ENCODE results near the gene SYCP2.

DNA sequence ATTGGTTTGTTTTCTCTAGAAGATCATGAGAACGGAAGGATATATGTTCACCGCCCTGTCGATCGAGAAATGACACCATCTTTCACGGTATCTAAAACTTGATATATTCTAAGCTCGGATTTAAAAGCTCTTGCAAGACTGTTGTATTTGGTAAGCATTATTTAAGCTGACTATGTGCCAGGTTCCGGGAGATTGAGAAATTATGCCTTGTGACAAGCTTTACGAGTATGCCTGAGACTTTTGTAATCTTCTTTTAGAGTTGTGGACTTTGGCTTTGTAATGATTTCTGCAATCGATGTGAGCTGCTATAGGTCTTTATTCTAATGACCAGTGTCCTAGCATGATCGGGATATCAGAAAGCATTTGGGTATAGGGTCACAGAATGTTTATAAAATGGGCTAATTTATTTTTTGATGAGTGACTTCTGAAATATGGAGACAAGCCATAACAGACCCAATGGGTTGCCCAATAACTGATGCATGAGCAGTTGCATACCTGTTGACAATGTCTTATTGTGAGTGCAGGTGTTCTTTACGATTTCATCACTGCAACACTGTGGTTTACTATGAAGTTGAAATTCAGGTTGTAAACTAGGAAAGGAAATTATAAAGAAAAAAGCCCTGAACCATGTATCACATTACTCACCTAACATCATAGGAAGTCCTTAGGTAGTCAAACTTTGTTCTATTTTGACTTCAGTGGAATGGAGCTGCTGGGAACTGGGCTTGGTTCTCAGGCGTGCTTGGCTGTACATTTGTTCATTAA is 38.8 kb upstream of the SYCP2 start:
- TF ChIP-seq CTCF (IDR thresholded peaks at IDR 0.05) (no peak), POLR2A (IDR thresholded peaks at IDR 0.05) (no peak)

Data from ovary (tissue), 3 donors.